GM19043 (cell line): ENCODE results near the gene RFTN2.
A peak's percentile ranks its signal among the peaks of the same experiment; 100 is the strongest.
"Not testable (repeated sequence)": the region's sequence is repeated elsewhere in the genome, so short reads cannot be mapped to it uniquely, and the experiment has no call there.

ENCODE experiments used
- ATAC-seq: cut with Tn5 transposase; IDR thresholded peaks from one replicate; pipeline ENCODE4 v1.9.1; 2021; ENCODE audit warnings: low read depth; ENCODE audit not compliant: unreplicated experiment

Gene RFTN2

DNA sequence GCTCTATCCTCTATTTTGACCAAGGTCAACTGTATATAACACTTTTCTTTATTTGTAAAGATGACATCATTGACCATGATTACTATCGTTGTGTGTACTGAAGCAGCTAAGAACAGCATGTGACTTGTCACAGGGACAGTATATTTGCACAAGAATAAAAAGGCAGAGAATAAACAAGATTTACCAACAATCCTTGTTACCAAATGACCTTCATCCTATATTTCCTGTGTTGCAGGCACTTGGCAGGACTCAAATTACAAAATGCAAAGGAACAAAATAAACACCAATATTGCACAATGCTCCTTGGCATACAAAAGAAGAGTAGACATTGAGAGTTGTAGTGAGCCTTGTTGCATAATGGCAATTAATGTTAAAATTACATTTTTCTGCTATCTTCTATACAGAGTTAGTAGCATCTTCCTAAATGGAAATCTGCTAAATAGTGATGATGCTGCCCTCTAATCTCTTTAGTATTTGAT, 61.8 kb downstream of the RFTN2 start:
- ATAC-seq, result no peak

- ATAC-seq, result peak; percentile 74
Measured at GRCh38 chr2:197606180-197606579, 69.2 kb downstream of the RFTN2 start.

DNA sequence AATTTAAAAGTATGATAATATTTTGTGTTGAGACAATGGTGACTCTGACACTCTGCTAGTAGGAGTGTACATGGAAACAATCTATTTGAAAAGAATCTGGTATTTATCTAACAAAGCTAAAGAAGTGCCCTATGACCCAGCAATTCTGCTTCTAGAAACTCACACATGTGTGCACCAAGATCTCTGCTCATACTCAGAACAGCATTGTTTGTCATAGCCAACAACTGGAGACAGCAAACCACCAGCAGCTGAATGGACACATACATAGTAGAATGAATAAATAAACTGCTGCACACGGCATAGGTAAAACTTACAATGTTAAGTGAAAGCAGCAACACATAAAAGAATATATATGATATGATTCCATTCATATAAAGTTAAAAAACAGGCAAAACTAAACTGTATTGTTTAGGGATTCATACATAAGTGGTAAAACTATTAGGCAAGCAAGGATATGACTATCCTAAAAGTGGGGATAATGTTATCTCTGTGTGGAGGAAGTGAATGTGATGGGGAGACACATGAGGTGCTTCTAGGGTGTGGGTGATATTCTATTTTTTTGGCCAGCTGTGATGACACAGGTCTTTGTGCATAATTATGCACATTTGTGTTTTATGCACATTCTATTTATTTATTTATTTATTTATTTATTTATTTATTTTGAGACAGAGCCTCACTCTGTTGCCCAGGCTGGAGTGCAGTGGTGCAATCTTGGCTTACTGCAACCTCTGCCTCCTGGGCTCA, 71.1 kb downstream of the RFTN2 start:
- peak; percentile 29 for ATAC-seq

DNA sequence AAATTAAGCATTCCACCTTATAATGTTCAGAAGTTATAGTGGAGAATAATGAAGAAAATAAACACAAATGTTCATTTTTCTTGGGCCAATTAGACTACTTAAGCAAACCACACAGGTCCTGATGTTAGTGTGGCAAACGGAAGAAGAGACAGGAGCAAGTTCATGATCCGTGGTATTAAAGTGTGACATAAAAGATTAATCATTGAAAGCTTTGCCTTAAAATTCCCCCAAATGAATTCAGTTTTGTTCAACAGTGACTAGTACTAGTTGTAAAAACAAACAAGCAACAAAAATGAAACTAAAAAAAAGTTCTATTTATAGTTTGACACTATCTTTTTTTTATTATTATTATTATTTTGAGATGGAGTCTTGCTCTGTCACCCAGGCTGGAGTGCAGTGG, 73.7 kb downstream of the RFTN2 start:
- ATAC-seq, result no peak

GRCh38 chr2:197600306-197600705, 75.1 kb downstream of the RFTN2 start:
- ATAC-seq, result no peak

- peak; percentile 46 for ATAC-seq
Measured at GRCh38 chr2:197599285-197599965, 76.0 kb downstream of the RFTN2 start.

GRCh38 chr2:197598450-197598849, 76.9 kb downstream of the RFTN2 start:
- no peak for ATAC-seq

- ATAC-seq, result no peak
Measured at GRCh38 chr2:197597166-197597565, 78.2 kb downstream of the RFTN2 start.

DNA sequence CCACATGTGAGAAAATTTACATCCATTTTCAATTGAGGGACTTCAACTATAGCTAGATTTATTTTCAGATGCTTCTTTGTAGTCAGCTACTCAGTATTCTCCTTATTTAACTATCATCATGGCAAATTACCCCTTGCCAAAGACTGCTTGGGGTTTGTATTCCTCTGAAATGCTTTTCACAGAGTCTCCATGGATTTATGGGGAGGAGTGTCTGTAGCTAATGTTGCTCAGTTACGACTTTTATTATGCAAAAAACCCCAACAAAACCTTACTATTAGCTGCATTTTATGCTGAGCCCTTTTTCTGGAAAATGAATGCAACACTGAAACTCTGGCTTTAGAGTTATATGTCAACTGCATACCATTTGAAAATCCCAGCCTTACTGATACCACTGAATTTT, 78.6 kb downstream of the RFTN2 start:
- no peak for ATAC-seq

DNA sequence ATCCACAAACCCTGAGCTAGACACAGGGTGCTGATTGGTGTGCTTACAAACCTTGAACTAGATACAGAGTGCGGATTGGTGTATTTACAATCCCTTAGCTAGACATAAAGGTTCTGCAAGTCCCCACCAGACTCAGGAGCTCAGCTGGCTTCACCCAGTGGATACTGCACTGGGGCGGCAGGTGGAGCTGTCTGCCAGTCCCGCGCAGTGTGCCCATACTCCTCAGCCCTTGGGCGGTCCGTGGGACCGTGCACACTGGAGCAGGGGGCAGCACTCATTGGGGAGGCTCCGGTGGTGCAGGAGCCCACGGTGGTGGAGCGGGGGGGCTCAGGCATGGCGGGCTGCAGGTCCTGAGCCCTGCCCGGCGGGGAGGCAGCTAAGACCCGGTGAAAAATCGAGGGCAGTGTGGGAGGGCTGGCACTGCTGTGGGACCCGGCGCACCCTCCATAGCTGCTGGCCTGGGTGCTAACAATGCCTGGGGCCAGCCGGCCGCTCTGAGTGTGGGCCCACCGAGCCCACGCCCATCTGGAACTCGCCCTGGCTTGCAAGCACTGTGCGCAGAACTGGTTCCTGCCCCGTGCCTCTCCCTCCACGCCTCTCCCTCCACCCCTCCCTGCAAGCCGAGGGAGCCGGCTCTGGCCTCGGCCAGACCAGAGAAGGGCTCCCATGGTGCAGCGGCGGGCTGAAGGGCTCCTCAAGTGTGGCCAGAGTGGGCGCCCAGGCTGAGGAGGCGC, 83.9 kb downstream of the RFTN2 start:
- no peak for ATAC-seq

DNA sequence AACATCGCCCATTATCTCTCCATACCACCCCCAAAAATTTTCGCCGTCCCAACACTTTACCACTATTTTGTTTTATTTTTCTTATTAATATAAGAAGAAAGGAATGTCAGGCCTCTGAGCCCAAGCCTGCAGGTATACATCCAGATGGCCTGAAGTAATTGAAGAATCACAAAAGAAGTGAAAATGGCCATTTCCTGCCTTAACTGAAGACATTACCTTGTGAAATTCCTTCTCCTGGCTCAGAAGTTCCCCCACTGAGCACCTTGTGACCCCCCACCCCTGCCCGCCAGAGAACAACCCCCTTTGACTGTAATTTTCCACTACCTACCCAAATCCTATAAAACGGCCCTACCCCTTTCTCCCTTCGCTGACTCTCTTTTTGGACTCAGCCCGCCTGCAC, 88.1 kb downstream of the RFTN2 start:
- not testable (repeated sequence) for ATAC-seq

- not testable (repeated sequence) for ATAC-seq
Measured at GRCh38 chr2:197580166-197580565, 95.2 kb downstream of the RFTN2 start.

DNA sequence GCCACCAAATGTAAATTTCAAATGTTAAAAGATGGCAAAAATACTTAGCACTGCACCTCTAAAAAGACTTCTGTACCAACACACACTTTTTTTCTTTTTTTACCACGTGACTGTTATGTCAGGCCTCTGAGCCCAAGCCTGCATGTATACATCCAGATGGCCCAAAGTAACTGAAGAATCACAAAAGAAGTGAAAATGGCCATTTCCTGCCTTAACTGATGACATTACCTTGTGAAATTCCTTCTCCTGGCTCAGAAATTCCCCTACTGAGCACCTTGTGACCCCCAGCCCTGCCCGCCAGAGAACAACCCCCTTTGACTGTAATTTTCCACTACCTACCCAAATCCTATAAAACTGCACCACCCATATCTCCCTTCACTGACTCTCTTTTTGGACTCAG, 97.1 kb downstream of the RFTN2 start:
- not testable (repeated sequence) for ATAC-seq

GRCh38 chr2:197577446-197577845, 97.9 kb downstream of the RFTN2 start:
- no peak for ATAC-seq

DNA sequence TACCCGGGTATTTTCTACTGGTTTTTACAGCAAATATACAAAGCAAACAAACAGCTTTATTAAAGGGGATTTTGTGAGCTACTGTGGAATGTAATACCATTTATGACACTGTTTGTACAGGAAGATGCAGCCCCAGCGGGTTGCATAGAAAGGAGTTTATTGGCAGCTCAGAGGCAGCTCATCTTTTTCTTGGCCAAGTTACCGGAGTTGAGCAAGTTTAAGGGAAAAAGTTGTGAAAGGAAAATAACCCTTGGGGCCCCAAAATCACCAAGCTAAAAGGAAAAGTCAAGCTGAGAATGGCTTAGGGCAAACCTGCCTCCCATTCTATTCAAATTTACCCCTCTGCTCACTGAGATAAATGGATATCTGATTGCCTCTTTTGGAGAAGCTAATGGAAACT, 98.8 kb downstream of the RFTN2 start:
- no peak for ATAC-seq

DNA sequence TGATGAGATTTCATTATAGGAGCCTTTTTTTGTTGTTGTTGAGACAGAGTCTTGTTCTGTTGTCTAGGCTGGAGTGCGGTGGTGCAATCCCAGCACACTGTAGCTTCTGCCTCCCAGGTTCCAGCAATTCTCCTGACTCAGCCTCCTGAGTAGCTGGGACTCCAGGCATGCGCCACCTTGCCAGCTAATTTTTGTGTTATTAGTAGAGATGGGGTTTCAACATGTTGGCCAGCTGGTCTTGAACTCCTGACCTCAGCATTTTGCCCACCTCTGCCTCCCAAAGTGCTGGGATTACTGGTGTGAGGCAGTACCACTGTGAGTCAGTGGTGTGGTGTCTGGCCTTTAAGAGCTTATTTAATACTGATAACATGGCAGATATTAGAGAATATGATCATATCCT, 99.4 kb downstream of the RFTN2 start:
- no peak for ATAC-seq

- ATAC-seq, result no peak
Measured at GRCh38 chr2:197573608-197574007, 101.8 kb downstream of the RFTN2 start.

GRCh38 chr2:197571627-197572271, 103.6 kb downstream of the RFTN2 start:
- no peak for ATAC-seq

DNA sequence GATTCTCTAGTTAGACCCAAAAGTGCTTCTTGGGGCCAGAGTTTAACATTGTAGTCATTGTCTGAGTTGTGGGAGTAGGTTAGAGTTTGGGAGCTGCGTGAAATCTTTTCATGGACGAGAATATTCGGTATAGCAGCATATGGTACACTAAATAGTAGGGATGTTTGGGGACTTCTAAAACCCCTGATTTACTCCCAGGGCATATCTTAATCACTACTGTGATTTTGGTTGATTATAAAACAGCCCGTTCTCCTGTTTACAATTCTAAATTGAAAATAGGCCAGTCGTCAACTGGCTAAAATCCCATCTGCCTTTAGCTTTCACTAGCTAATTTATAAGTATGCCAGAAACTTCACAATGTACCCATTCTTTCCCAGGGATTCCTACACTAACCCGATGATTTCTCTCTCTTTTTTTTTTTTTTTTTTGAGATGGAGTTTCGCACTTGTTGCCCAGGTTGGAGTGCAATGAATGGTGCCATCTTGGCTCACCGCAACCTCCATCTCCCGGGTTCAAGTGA, 115.2 kb downstream of the RFTN2 start:
- no peak for ATAC-seq

- ATAC-seq, result no peak
Measured at GRCh38 chr2:197559681-197560080, 115.7 kb downstream of the RFTN2 start.

- ATAC-seq, result no peak
Measured at GRCh38 chr2:197558393-197558792, 117.0 kb downstream of the RFTN2 start.
